Endothelial cell of umbilical vein (primary cell): ENCODE data around the gene MACF1. TPM values are rescaled to one million over a fixed set of nuclear protein-coding genes. Genes with fewer than 3 reads are reported as not detected.

Experiments
- BruUV-seq: library from RNA; stranded (reverse); fragments of 400-500 nt; replicated peaks from 2 replicates; lab custom pipeline; 2021; lab: Mats Ljungman, UMichigan
- CTCF ChIA-PET: fragments of 300-600, 350-600 bp; sonication (Branson Sonifier 250); formaldehyde crosslinking; loops from one replicate; lab custom pipeline; 2021; ENCODE audit warnings: antibody characterized with exemption, inconsistent platforms; lab: Charles Lee
- POLR2A ChIA-PET: fragments of 300-600, 350-600 bp; sonication (Branson Sonifier 250); formaldehyde crosslinking; loops from one replicate; lab custom pipeline; 2021; ENCODE audit warnings: antibody characterized with exemption, inconsistent platforms; lab: Charles Lee
- DNase-seq: peaks from one replicate; pipeline ENCODE4 v3.0.0-alpha.2; 2011; ENCODE audit warnings: low read depth, low spot score
- FAIRE-seq: peaks from 2 replicates; lab custom pipeline; 2011; peaks lifted over from hg19 to GRCh38; lab: Jason Lieb, UNC
- H2AFZ ChIP-seq: 2 replicates; pipeline ENCODE4 v1.6.0; 2012; ENCODE audit warnings: low read depth, low read length, control low read depth, inconsistent platforms
- H3K27ac ChIP-seq: 2 replicates; pipeline ENCODE4 v1.5.1; 2011; ENCODE audit warnings: low read depth, mild to moderate bottlenecking, control low read depth, low read length, moderate library complexity; ENCODE audit not compliant: insufficient read depth
- H3K27me3 ChIP-seq, 2 experiments: 2 replicates each; pipeline versions ENCODE4 v1.6.0 to v1.6.1; 2011; ENCODE audit warnings: low read length in 2 of 2, mixed read lengths in 1 of 2; ENCODE audit not compliant: control insufficient read depth in 2 of 2, insufficient read depth in 2 of 2
- H3K36me3 ChIP-seq, 2 experiments: 2 replicates in 1 of 2; 3 replicates in 1 of 2; pipeline ENCODE4 v1.5.1; 2011; ENCODE audit warnings: low read length in 2 of 2, mild to moderate bottlenecking in 1 of 2, moderate library complexity in 1 of 2; ENCODE audit not compliant: control insufficient read depth in 2 of 2, insufficient read depth in 2 of 2; ENCODE audit errors: extremely low read depth in 1 of 2
- H3K4me1 ChIP-seq: 3 replicates; pipeline ENCODE4 v1.5.1; 2011; ENCODE audit warnings: mild to moderate bottlenecking, low read length; ENCODE audit not compliant: control insufficient read depth, insufficient read depth; ENCODE audit errors: extremely low read depth
- H3K4me2 ChIP-seq: 2 replicates; pipeline ENCODE4 v1.6.1; 2011; ENCODE audit warnings: low read length, control low read depth, mixed read lengths; ENCODE audit not compliant: insufficient read depth
- H3K4me3 ChIP-seq, 3 experiments: fragments of 200-600 bp in 1 of 3; sonication (generic), shearing (Covaris generic) in 1 of 3; replicated peaks in 1 of 3; 2 replicates each; pipeline ENCODE4 v1.5.1; 2011 to 2016; ENCODE audit warnings: control low read depth in 3 of 3, low read length in 3 of 3, mild to moderate bottlenecking in 2 of 3, inconsistent platforms in 1 of 3, low read depth in 1 of 3, moderate library complexity in 1 of 3; ENCODE audit not compliant: insufficient read depth in 1 of 3
- H3K79me2 ChIP-seq: 2 replicates; pipeline ENCODE4 v1.6.0; 2012; ENCODE audit warnings: low read length, inconsistent platforms; ENCODE audit not compliant: control insufficient read depth, insufficient read depth
- H3K9ac ChIP-seq: replicated peaks from 2 replicates; pipeline ENCODE3; 2011; ENCODE audit warnings: low read length, control low read depth; ENCODE audit not compliant: insufficient read depth; ENCODE audit errors: extremely low read depth
- H3K9me1 ChIP-seq: replicated peaks from 3 replicates; pipeline ENCODE4 v1.6.0; 2011; ENCODE audit warnings: mild to moderate bottlenecking, low read length; ENCODE audit not compliant: control insufficient read depth, insufficient read depth; ENCODE audit errors: extremely low read depth
- H3K9me3 ChIP-seq: replicated peaks from 2 replicates; pipeline ENCODE4 v1.5.1; 2012; ENCODE audit warnings: low read length, inconsistent platforms; ENCODE audit not compliant: control insufficient read depth, insufficient read depth
- H4K20me1 ChIP-seq: replicated peaks from 2 replicates; pipeline ENCODE3; 2011; ENCODE audit warnings: mild to moderate bottlenecking, low read length; ENCODE audit not compliant: control insufficient read depth, insufficient read depth; ENCODE audit errors: extremely low read depth
- CTCF ChIP-seq, 2 donors: IDR thresholded peaks; 1 replicate in 1 of 2; 2 replicates in 1 of 2; pipeline ENCODE4 v1.5.1; 2011; ENCODE audit warnings: low read length in 2 of 2, mild to moderate bottlenecking in 2 of 2, moderate library complexity in 2 of 2, control low read depth in 1 of 2, inconsistent platforms in 1 of 2, low read depth in 1 of 2; ENCODE audit not compliant: insufficient read depth in 1 of 2; ENCODE audit errors: extremely low read depth in 1 of 2
- EZH2 ChIP-seq: IDR thresholded peaks from 2 replicates; pipeline ENCODE4 v1.6.1; 2012; ENCODE audit warnings: borderline replicate concordance, low read depth, mild to moderate bottlenecking, moderate library complexity, low read length, inconsistent platforms; ENCODE audit not compliant: severe bottlenecking
- FOS ChIP-seq: IDR thresholded peaks from 2 replicates; pipeline ENCODE4 v1.6.1; 2011; ENCODE audit warnings: mild to moderate bottlenecking, low read length, moderate library complexity, borderline replicate concordance; ENCODE audit not compliant: insufficient read depth
- GATA2 ChIP-seq: IDR thresholded peaks from 2 replicates; pipeline ENCODE4 v1.7.0; 2011; ENCODE audit warnings: low read depth, mild to moderate bottlenecking, moderate library complexity, mixed read lengths, low read length; ENCODE audit not compliant: insufficient read length, insufficient read depth
- MAX ChIP-seq: IDR thresholded peaks from 2 replicates; pipeline ENCODE4 v1.6.1; 2011; ENCODE audit not compliant: insufficient read depth, insufficient read length
- POLR2AphosphoS5 ChIP-seq: IDR thresholded peaks from 2 replicates; pipeline ENCODE4 v1.6.1; 2012; ENCODE audit warnings: low read depth, mild to moderate bottlenecking, control low read depth, low read length, moderate library complexity; ENCODE audit not compliant: insufficient read depth
- dilution Hi-C: fragments of 300-500 bp; cut with MboI; formaldehyde crosslinking; loops from one replicate; pipeline ENCODE4 v1.15.0; 2019; ENCODE audit warnings: low sequenced_read_pairs; ENCODE audit not compliant: extremely low pct_ligation_motif_present
- intact Hi-C: fragments of 100-400 bp; cut with micrococcal nuclease; formaldehyde crosslinking; loops from one replicate; pipeline ENCODE4 v1.10.0; 2022
- polyA plus RNA-seq, 4 experiments: library from polyadenylated mRNA; depleted of rRNA in 3 of 4; stranded (reverse) in 3 of 4; unstranded in 1 of 4; fragments of >200 nt; gene quantifications; 2 replicates each; pipeline versions ENCODE4 v1.2.1 to v1.2.3, GENCODE V29; 2011 to 2012; ENCODE audit warnings: missing spikeins in 1 of 4
- total RNA-seq: library from RNA; stranded (reverse); gene quantifications from 2 replicates; pipeline ENCODE4 v1.2.3, GENCODE V29; 2021

Gene MACF1
- total and polyA plus RNA-seq, 2 donors (not counting 3 experiments of a cell fraction or from before 2014, with no cell fraction given): 122 to 587 TPM

- H4K20me1 ChIP-seq: peaks cover 4% of the 10 kb centered on the region
- POLR2A ChIA-PET: no interaction called here
- no TSS peak for BruUV-seq
Observed at GRCh38 chr1:39226836-39227235, 22.3 kb downstream of the MACF1 start.

More at GRCh38 chr1:39226836-39227235, 22.3 kb downstream of the MACF1 start:
- intact Hi-C loops: no loop called here
- FAIRE-seq (no peak), DNase-seq (no peak)
- H3K4me2 ChIP-seq: no peak overlapping the region
- H3K27ac ChIP-seq: no peak overlapping the region
- peaks cover 92% of the 10 kb centered on the region for H3K79me2 ChIP-seq
- TF ChIP-seq FOS (no peak), POLR2AphosphoS5 (no peak), EZH2 (no peak), MAX (no peak), CTCF (IDR thresholded peaks at IDR 0.05; ENCODE audit: extremely low read depth in 1 of 2, insufficient read depth in 1 of 2, low read depth in 1 of 2, low read length in 2 of 2) (no peak), GATA2 (no peak)
- no peaks in the 10 kb centered on the region for H3K9me3 ChIP-seq
- H2AFZ ChIP-seq: no peak overlapping the region
- no peaks in the 10 kb centered on the region for H3K9me1 ChIP-seq
- CTCF ChIA-PET: interaction anchor here (1.2 to 1.9 kb wide), 3 partner anchors 12 to 34 kb away, joined by 4 to 9 read pairs (median 8); partner anchors contain the start of gene MACF1
- H3K27me3 ChIP-seq: no peaks in the 10 kb centered on the region
- no peaks in the 10 kb centered on the region for H3K36me3 ChIP-seq
- no peaks in the 10 kb centered on the region for H3K4me1 ChIP-seq
- no peak overlapping the region for H3K4me3 ChIP-seq
- no peak overlapping the region for H3K9ac ChIP-seq
- dilution Hi-C loops: no loop called here
